ENCODE measurements around the gene THADA.

THADA gene

DNA sequence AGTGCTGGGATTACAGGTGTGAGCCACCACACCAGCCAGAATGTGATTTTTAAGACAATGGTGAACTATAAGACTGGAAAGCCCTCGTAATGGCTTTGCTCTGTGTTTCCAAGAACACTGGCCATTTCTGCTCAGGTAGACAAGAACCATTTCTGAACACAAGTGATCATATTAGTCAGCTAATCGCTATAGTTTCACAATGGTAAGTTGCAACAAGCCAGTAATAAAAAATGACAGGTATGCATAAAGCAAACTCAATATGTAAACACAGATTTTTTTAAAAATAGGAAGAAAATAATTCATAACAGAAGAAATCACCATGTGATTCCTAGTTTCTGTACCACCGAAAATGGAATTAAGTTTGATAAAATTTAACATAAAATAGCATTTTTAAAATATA is 166.5 kb downstream of the THADA start:
- DNase-seq (ENCODE audit: low read depth): no peak
- TF ChIP-seq, protein P1, sequence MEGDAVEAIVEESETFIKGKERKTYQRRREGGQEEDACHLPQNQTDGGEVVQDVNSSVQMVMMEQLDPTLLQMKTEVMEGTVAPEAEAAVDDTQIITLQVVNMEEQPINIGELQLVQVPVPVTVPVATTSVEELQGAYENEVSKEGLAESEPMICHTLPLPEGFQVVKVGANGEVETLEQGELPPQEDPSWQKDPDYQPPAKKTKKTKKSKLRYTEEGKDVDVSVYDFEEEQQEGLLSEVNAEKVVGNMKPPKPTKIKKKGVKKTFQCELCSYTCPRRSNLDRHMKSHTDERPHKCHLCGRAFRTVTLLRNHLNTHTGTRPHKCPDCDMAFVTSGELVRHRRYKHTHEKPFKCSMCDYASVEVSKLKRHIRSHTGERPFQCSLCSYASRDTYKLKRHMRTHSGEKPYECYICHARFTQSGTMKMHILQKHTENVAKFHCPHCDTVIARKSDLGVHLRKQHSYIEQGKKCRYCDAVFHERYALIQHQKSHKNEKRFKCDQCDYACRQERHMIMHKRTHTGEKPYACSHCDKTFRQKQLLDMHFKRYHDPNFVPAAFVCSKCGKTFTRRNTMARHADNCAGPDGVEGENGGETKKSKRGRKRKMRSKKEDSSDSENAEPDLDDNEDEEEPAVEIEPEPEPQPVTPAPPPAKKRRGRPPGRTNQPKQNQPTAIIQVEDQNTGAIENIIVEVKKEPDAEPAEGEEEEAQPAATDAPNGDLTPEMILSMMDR (conservative IDR thresholded peaks at IDR 0.05; ENCODE audit: control insufficient read depth, insufficient read depth, low read depth, low read length): no peak
- no peak overlapping the region for H3K4me3 ChIP-seq (ENCODE audit: control insufficient read depth, low read depth, low read length)

DNA sequence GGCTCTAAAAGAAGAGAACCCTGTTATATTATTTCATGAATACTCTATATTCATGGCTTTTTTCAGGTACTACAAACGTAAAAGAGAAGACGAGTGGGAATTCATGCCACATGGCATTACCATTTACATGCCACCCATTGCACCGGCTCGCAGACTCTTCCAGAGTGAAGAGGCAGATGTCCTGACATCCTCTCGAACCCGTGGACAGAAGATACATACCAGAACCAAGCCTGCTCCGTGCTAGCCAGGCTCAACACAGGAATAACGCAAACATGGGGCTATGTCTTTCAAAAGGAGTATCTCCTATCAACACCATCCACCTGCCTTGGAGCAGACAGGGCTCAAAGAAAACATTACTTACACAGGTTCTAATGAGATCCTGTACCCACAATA is 168.8 kb downstream of the THADA start:
- H3K4me3 ChIP-seq (ENCODE audit: control insufficient read depth, low read depth, low read length): no peak overlapping the region
- DNase-seq (ENCODE audit: low read depth): no peak
- TF ChIP-seq, protein P1 (conservative IDR thresholded peaks at IDR 0.05; ENCODE audit: control insufficient read depth, insufficient read depth, low read depth, low read length): no peak

- H3K4me3 ChIP-seq (ENCODE audit: control insufficient read depth, low read depth, low read length): no peak overlapping the region
- TF ChIP-seq, protein P1 (conservative IDR thresholded peaks at IDR 0.05; ENCODE audit: control insufficient read depth, insufficient read depth, low read depth, low read length): no peak
- peak; percentile 98 for DNase-seq (ENCODE audit: low read depth)
Observed at GRCh38 chr2:43426305-43427031, 169.4 kb downstream of the THADA start.

- no peak for DNase-seq (ENCODE audit: low read depth)
- H3K4me3 ChIP-seq (ENCODE audit: control insufficient read depth, low read depth, low read length): no peak overlapping the region
- TF ChIP-seq, protein P1 (conservative IDR thresholded peaks at IDR 0.05; ENCODE audit: control insufficient read depth, insufficient read depth, low read depth, low read length): no peak
Observed at GRCh38 chr2:43425659-43426058, 170.2 kb downstream of the THADA start.

DNA sequence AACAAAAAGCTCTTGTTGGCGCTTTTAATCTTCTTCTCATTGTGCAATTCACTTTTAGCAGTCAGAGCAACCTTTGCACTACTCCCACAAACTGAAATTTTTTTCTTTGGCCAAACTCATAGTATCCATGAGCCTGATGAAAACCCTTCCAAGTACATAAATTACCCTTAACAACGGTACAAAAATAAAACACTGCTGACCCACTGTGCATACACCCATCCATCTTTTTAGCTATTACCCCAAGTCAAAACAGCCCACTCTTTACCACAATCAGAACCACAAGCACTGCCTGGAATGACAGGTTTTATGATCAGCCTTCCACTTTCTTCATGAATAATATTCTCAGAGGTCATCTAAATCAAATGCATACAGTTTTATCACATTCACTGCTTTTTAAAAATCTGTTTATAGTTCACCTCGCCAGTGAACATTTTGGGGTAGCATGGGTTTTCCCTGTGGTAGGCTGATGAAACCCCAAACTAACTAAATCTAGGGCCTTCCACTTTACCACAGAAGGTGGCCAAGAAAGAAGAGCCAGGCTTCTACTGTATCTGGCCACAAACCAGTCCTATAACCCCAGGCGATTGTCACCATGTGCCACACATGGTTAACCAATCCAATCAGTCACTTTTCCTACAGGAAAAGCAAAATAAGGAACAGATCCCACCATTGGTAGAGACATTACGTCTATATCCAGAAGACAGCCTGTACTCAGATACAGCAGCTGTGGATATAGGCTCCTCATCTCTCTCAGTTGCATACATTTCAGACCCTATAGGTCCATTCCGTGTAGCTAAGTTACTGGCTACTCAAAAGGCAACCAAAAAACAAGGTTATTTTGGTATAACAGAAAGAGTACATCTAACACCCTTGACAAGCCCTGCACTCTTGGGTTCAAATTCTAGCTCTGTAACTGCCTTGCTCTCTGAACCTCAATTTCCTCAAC is 171.3 kb downstream of the THADA start:
- H3K4me3 ChIP-seq (ENCODE audit: control insufficient read depth, low read depth, low read length): no peak overlapping the region
- peak; percentile 90 for DNase-seq (ENCODE audit: low read depth)
- TF ChIP-seq, protein P1 (conservative IDR thresholded peaks at IDR 0.05; ENCODE audit: control insufficient read depth, insufficient read depth, low read depth, low read length): no peak

- no peak for DNase-seq (ENCODE audit: low read depth)
- TF ChIP-seq, protein P1 (conservative IDR thresholded peaks at IDR 0.05; ENCODE audit: control insufficient read depth, insufficient read depth, low read depth, low read length): no peak
- H3K4me3 ChIP-seq (ENCODE audit: control insufficient read depth, low read depth, low read length): no peak overlapping the region
Observed at GRCh38 chr2:43423941-43424261, 171.9 kb downstream of the THADA start.

Data from fibroblast of mammary gland (primary cell).